ENCODE measurements around the gene BNC2.

DNA sequence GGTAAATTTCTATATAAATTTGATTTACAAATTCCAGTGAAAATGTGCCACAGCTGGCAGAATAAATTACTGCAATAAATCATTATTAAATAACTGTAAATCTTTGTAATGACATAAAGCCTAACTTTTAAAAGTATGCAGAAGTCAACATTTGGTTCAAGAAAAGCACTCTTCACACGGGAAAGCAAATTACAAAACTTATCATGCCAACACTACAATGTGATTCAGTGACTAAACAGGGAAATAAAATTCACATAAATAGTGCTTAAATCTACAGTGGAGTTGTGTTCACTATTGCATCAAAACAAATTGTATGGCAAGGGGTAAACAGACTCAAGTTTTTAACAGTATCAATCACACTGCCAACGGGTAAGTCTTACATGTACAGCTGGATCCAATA, 117.2 kb downstream of the BNC2 start:
- TF ChIP-seq EZH2phosphoT487 (IDR thresholded peaks at IDR 0.05; ENCODE audit: insufficient read depth, low read depth) (no peak), EZH2 (IDR thresholded peaks at IDR 0.05; ENCODE audit: insufficient read depth, poor library complexity, severe bottlenecking) (no peak)

Data from GM23248 (cell line).